ENCODE data around the gene SLX9.

SLX9 gene

DNA sequence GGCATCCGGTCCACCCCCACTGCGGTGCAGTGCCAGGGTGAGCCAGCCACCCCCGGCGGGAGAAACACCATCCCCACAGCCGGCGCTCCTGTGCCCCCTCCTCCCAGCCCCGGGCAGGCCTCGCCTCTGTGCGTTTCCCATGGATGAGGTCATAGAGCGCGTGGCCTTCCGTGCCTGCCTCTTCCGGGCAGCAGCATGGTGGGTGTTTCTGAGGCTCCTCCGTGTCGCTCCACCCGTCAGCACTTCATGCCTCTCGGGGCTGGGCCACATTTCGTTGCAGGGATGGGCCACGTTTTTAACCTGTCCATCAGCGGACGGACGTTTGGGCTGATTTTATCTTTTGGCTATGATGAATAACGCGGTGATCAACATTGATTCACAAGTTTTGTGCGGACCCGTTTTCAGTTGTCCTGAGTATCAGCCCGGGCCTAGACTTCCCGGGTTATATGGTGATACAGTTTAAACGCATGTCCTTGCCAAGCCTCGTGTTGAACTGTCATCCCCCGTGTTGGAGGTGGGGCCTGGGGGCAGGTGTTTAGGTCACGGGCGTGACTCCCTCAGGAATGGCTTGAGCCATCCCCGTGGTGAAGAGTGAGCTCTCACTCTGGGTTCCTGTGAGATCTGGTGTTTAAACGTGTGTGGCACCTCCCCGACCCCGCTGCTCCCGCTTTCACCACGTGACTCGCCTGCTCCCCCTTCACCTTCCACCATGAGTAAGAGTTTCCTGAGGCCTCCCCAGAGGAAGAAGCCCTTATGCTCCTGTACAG is 64.8 kb downstream of the SLX9 start:
- DNase-seq = no peak

- no peak for DNase-seq
Observed at GRCh38 chr21:45006536-45007095, 66.8 kb downstream of the SLX9 start.

GRCh38 chr21:45009616-45010015 is 69.8 kb downstream of the SLX9 start:
- no peak for DNase-seq

DNA sequence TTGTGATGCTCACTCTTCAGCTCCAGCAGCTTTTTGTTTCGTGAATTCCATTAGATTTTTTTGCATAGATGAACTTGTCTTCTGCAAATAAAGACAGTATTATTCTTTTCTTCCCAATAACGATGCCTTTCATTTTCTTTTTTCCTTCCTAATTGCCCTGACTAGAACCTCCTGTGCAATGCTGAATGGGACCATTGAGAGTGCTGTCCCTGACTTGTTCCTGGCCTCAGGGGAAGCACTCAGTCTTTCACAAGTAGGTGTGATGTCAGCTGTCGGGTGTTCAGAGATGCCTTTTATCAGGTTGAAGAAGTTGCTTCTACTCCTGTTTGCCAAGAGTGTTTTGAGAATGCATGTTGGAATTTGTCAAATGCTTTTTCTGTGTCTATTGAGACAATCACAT is 70.3 kb downstream of the SLX9 start:
- no peak for DNase-seq

DNA sequence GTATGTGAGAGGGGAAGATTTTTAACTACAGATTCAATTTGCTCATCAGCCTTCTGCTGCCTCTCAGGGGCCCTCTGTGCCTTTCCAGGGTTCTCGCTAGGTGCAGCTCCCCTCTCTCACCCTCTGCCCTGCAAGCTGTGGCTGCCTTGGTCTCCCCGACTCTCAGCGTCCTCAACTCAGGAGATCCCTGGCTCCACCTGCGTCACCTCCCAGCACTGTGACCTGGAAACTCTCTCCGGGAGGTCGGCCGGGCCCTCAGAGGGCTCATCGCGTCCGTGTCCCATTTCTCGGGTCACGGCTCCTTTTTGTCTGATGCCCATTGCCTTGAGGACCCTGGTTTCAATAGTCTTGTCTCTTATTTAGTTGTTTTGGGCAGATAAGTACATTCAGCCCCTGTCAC is 71.0 kb downstream of the SLX9 start:
- DNase-seq = no peak

DNA sequence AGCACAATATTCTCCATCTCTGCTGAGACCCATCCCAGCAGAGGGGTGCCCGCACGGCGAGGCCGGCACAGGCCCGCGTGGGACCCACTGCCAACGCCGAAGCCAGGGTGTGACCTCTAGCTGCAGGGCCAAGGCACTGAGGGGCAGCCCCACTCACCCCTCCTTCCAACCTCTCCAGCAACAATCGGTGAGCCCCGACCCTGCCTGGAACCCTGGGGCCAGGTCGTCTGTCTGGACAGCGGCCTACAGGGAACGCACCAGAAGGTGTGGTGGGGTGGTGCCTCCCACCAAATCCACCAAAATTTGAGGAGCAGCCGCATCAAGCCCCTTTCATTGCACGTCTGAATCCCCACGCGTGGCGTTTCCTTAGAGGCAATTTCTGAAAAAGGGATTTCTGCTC is 71.6 kb downstream of the SLX9 start:
- DNase-seq = no peak

GRCh38 chr21:45011911-45012661 is 72.3 kb downstream of the SLX9 start:
- no peak for DNase-seq

GRCh38 chr21:45012662-45013259 is 72.9 kb downstream of the SLX9 start:
- no peak for DNase-seq

- no peak for DNase-seq
Observed at GRCh38 chr21:45013260-45013841, 73.5 kb downstream of the SLX9 start.

DNA sequence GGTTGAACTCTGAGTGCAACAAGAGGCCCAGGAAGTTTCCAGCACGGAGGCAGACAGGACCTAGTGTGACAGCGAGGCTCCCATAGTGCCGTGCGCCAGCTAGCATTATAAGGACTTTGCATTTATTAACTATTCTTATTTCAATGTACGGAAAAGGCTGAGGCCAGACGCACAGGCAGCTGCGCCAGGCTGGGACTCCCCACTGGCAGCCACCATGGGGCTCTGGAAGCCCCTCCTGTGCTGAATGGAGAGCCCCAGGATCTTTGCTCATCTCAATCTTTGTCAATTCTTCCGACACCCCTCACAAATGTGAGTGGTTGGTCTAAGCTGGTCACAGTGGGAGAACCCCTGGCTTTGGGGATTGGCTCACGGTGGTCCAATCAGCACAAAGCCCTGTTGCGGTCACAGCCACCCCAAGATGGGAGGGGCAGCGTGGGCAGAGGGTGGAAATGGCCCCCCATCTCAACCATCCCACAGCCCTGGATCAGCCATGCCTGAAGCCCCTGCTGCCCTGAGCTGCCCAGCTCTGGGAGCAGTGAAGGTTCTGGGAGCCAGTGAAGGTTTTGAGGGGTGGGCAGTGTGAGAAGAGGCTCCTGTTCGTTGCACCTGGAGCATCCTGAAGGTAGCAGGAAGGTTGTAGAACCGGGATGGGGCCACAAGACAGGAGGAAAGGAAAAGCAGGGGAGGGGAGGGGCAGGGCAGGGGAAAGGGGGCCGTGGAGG is 75.1 kb downstream of the SLX9 start:
- no peak for DNase-seq

DNA sequence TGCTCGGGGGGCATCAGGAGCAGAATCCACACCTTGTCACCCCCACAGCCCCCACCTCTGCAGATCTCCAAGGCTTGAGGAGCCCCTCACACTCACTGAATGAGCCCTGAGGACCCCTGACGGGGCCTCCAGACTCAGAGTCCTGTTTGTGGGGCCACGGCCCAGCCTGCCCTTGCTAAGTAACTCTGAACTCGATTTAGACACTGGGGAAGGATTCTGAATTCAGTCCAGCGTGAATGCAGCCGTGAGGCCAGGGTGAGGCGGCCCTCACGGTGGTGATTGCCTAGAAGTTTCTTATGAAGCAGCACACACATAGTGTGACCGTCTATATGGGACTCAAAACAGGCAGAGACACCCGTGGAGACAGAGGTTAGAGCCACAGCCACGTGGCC is 75.6 kb downstream of the SLX9 start:
- DNase-seq = no peak

- no peak for DNase-seq
Observed at GRCh38 chr21:45016031-45016405, 76.2 kb downstream of the SLX9 start.

GRCh38 chr21:45016406-45017038 is 76.7 kb downstream of the SLX9 start:
- no peak for DNase-seq

- no peak for DNase-seq
Observed at GRCh38 chr21:45017039-45017960, 77.5 kb downstream of the SLX9 start.

- no peak for DNase-seq
Observed at GRCh38 chr21:45018131-45019075, 78.6 kb downstream of the SLX9 start.

DNA sequence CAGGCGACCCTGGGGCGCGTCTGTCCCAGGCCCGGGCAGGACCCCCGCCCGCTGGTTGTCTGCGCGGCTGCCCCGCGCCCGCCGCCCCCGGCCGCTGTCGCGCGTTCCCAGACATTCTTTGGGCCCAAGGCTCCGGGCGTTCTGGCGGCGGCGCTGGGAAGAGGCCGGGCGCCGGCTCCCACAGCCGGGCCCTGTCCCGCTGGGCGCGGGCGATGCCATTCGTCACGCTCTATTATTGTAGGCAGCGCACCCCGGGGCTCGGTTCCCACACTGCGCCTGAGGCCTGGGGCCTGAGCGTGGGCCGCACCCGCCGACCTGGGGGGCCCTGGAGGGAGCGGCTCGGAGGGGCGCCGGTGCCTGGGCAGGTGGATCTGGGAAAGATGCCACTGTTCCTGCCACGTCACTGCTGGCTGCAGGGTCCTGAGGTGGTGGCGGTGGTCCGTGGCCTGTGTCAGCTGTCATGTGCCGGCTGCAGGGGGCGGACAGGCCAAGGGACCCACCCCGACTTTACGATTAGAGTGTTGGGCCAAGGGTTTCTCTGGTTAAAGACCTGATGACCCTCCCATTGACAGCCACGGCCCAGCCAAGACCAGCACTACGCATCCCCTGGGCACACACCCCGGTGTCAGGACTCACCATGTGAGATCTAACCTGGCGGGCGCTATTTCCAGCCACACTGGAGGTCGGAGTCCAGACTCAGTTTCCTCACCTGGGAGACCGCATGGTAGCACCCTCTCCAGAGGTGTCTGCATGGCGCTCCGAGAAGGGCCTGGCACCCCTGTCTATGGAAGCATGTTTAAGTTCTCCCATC is 79.5 kb downstream of the SLX9 start:
- DNase-seq = no peak

- DNase-seq = no peak
Observed at GRCh38 chr21:45019887-45020537, 80.2 kb downstream of the SLX9 start.

DNA sequence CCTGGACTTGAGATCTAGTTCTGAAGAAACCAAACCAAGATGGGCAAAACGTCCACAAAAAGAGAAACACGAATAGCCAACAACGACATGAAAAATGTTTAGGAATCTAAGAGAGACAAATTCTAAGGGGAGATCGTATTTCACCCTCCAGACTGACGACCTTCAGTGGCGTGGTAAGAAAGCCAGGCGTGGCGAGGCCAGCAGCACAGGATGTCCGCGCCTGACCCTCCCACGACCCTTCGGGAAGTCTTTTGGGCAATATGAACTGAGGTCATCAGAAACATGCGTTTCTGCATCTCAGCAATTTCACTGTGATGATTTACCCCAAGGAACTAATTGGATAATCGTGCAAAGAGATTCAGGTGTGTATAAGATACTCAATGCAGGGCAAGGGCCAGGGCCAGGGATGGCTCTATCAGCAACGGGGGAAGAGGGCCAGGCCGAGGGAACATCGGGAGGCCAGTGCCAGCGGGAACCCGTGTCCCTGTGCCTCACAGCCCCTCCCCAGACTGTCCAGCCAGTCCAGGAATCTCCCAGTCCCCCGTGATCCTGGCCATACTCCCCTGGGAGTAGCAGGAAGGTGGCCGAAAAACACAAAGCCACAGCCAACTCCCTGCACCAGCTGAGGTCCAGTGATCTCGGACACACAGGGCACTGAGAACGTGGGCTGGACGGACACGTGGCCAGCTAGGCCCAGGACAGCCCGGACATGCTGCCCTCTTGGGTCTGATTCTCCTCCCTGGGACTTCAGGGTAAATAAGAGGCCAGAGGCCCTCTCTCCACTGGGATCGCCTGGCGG is 81.0 kb downstream of the SLX9 start:
- no peak for DNase-seq
